VCaP (cell line): Measurements from ENCODE around the gene LDB1.
A peak's percentile ranks its signal among the peaks of the same experiment; 100 is the strongest.

ENCODE experiments used
- H3K27ac ChIP-seq: fragments of 450-650 bp; 2 replicates; pipeline ENCODE4 v1.5.1; 2017
- CTCF ChIP-seq: fragments of 450-650 bp; conservative IDR thresholded peaks from 2 replicates; pipeline ENCODE4 v1.5.1; 2017; ENCODE audit warnings: mild to moderate bottlenecking, moderate library complexity

Gene LDB1

DNA sequence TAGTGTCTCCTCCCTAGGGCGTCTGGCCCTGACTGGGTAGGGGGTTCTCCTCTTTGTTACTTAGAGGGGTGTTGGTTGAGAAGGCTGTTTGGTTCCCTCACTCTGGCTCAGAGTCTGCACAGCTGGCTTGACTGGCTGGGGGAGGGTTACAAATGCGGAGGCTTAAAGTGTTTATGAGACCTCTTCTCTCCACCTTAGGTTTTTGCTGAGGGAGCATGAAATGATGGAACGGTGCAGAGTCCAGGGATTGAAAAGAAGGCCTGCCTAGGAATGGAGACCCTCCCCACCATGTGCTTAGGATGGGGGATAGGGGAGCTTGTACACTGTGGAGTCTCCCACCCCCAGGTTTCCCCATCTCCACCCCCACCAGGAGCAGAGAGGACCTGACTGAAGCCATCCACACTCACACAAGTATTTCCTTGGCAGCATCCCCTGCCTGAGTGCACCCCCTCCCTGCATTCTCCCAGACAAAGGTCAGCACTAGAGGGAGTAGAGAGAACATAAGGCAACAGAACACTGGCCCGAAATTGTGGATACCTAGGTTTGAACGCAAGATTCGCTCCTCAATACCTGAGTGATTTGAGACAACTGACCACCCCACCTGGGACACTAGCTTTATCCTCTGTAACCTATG, 1.7 kb upstream of the LDB1 start:
- H3K27ac ChIP-seq, result no peak overlapping the region
- TF ChIP-seq CTCF, result no peak

- peak overlapping the region; percentile 86 for H3K27ac ChIP-seq
Observed at GRCh38 chr10:102120991-102121738, 997 bp upstream of the LDB1 start.

DNA sequence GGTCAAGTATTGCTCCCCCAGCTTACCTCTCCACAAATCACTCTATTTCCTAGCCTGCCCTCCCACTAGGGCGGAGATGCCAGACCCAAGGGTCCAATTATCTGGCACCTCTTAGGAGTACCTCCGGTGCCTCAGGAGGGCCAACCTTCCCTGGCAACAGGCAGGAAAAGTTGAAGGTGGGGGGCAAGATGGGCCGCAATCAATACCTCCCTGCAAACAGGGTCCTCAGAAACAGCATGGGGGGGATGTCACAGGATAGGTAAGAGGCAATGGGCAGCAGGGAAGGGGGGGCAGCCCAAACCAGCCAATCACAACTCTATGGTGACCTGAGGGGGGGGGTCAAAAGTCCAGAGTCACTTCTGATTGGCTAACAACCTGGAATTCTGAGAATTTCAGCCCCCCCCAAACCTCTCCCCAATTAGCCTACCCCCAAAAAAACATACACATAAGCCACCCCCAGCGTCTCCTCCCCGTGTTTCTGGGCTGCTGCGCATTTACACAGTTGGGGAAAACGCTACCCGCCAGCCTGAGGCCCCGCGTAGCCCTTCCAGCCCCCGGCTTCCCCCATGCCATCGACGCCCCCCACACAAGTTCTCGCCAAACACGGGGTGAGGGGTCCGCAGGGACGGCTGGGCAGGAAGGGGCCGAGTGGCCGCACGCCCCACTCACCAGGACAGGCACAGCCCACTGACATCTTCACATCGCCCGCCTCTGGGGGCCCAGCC, 589 bp downstream of the LDB1 start:
- peak overlapping the region; percentile 86 for H3K27ac ChIP-seq
- no peak for TF ChIP-seq CTCF

More at GRCh38 chr10:102120991-102121738, 997 bp upstream of the LDB1 start:
- no peak for TF ChIP-seq CTCF

GRCh38 chr10:102118867-102119266, 1.3 kb downstream of the LDB1 start:
- TF ChIP-seq CTCF, result no peak
- peak overlapping the region; percentile 86 for H3K27ac ChIP-seq

- H3K27ac ChIP-seq, result peak overlapping the region; percentile 86
- peak; percentile 22; the same call in 1 of the 2 replicates for TF ChIP-seq CTCF
Observed at GRCh38 chr10:102117391-102118159, 2.6 kb downstream of the LDB1 start.

GRCh38 chr10:102116656-102117055, 3.5 kb downstream of the LDB1 start:
- TF ChIP-seq CTCF, result no peak
- H3K27ac ChIP-seq, result peak overlapping the region; percentile 86
